ENCODE data around the gene FSD1L.

Gene FSD1L

DNA sequence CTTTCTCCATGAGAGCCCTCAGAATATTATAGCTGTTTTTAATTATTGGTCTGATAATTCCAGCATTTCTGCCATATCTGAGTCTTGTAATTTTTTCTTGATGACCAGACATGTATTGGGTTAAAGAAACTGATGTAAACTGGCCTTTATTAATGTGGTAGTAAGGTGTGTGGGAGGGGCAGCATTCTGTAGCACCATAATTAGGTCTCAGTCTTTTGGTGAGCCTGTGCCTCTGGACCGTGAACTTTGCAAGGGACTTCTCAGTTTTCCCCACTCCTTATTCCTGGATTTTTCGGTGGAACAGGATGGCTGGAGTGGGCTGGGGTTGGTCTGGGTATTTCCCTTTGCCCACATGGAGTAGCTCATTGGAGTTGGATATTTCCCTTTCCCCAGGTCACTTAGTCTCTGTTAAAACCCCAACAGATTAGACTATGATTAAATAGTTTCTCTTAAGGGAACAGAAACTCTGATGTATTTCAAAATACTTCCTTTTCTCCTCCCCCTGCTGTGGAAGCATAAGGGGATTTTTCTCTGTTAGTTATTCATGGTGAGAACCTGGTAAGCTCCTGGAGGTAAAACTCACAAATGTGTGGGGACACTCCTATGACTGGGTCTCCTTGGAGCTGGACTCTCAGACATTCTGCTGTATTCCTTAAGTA is 52.4 kb downstream of the FSD1L start:
- Histone ChIP-seq H4K20me1 (ENCODE audit: insufficient read depth, low read length) (no peaks in the 10 kb centered on the region), H3K9ac (ENCODE audit: low read length) (peak overlapping the region; percentile 46), H2AFZ (ENCODE audit: low read depth, low read length) (no peak overlapping the region), H3K4me1 (ENCODE audit: low read length) (peaks cover 66% of the 10 kb centered on the region), H3K27ac (ENCODE audit: low read length) (peak overlapping the region; percentile 80), H3K9me3 (ENCODE audit: insufficient read depth, low read length) (no peaks in the 10 kb centered on the region), H3K79me2 (ENCODE audit: low read length) (peaks cover 9% of the 10 kb centered on the region), H3K36me3 (replicated peaks; ENCODE audit: low read depth, low read length) (peaks cover 3% of the 10 kb centered on the region), H3K27me3 (ENCODE audit: low read depth, low read length) (no peaks in the 10 kb centered on the region), H3K4me3 (ENCODE audit: low read length) (peak overlapping the region; percentile 55), H3K4me2 (ENCODE audit: low read length) (peak overlapping the region; percentile 64)
- TF ChIP-seq, protein P1, sequence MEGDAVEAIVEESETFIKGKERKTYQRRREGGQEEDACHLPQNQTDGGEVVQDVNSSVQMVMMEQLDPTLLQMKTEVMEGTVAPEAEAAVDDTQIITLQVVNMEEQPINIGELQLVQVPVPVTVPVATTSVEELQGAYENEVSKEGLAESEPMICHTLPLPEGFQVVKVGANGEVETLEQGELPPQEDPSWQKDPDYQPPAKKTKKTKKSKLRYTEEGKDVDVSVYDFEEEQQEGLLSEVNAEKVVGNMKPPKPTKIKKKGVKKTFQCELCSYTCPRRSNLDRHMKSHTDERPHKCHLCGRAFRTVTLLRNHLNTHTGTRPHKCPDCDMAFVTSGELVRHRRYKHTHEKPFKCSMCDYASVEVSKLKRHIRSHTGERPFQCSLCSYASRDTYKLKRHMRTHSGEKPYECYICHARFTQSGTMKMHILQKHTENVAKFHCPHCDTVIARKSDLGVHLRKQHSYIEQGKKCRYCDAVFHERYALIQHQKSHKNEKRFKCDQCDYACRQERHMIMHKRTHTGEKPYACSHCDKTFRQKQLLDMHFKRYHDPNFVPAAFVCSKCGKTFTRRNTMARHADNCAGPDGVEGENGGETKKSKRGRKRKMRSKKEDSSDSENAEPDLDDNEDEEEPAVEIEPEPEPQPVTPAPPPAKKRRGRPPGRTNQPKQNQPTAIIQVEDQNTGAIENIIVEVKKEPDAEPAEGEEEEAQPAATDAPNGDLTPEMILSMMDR (IDR thresholded peaks at IDR 0.05; ENCODE audit: low read depth, low read length) = no peak
- no peak for TF ChIP-seq EZH2phosphoT487 (IDR thresholded peaks at IDR 0.05; ENCODE audit: low read depth)

DNA sequence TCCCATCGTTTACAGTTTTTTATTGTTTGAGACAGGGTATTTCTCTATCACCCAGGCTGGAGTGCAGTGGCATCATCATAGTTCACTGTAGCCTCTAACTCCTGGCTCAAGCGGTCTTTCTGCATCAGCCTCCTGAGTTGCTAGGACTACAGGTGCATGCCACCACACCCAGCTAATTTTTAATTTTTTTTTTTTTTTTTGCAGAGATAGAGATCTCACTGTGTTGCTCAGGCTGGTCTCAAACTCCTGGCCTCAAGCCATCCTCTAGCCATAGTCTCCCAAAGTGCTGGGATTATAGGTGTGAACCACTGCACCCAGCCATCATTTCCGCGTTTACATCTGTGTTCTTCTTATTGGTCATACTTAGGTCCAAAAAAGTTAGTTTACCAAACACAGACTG is 53.6 kb downstream of the FSD1L start:
- TF ChIP-seq, protein P1 (IDR thresholded peaks at IDR 0.05; ENCODE audit: low read depth, low read length) = no peak
- no peak for TF ChIP-seq EZH2phosphoT487 (IDR thresholded peaks at IDR 0.05; ENCODE audit: low read depth)
- Histone ChIP-seq H4K20me1 (ENCODE audit: insufficient read depth, low read length) (no peaks in the 10 kb centered on the region), H2AFZ (ENCODE audit: low read depth, low read length) (no peak overlapping the region), H3K27me3 (ENCODE audit: low read depth, low read length) (no peaks in the 10 kb centered on the region), H3K9ac (ENCODE audit: low read length) (peak overlapping the region; percentile 46; the same call in 1 of the 2 replicates), H3K79me2 (ENCODE audit: low read length) (peaks cover 9% of the 10 kb centered on the region), H3K4me3 (ENCODE audit: low read length) (peak overlapping the region; percentile 55; the same call in 1 of the 2 replicates), H3K36me3 (replicated peaks; ENCODE audit: low read depth, low read length) (peaks cover 3% of the 10 kb centered on the region), H3K9me3 (ENCODE audit: insufficient read depth, low read length) (no peaks in the 10 kb centered on the region), H3K4me2 (ENCODE audit: low read length) (peak overlapping the region; percentile 64), H3K27ac (ENCODE audit: low read length) (peak overlapping the region; percentile 80), H3K4me1 (ENCODE audit: low read length) (peaks cover 66% of the 10 kb centered on the region)

DNA sequence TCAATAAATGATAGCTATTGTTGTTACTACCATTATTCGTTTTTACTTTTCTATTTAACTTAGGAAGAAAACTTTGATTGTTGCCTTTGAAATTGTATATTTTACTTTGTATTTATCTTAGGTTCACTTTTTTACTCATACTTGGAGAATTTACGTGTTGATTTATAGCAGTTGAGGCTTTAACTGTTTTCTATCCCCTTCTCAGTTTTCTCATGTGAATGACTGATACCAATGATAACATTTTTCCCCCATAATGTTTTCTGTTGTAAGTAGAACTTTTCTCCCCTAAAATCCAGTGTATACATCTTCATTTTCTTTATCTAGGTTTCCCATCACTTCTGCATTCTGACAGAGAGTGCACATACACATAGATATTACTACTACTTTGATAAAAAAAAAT is 54.4 kb downstream of the FSD1L start:
- Histone ChIP-seq H3K9ac (ENCODE audit: low read length) (no peak overlapping the region), H3K9me3 (ENCODE audit: insufficient read depth, low read length) (no peaks in the 10 kb centered on the region), H3K4me2 (ENCODE audit: low read length) (peak overlapping the region; percentile 17), H3K79me2 (ENCODE audit: low read length) (peaks cover 9% of the 10 kb centered on the region), H3K4me3 (ENCODE audit: low read length) (no peak overlapping the region), H3K36me3 (replicated peaks; ENCODE audit: low read depth, low read length) (peaks cover 6% of the 10 kb centered on the region), H2AFZ (ENCODE audit: low read depth, low read length) (no peak overlapping the region), H3K27ac (ENCODE audit: low read length) (no peak overlapping the region), H3K4me1 (ENCODE audit: low read length) (peaks cover 67% of the 10 kb centered on the region), H4K20me1 (ENCODE audit: insufficient read depth, low read length) (no peaks in the 10 kb centered on the region), H3K27me3 (ENCODE audit: low read depth, low read length) (no peaks in the 10 kb centered on the region)
- TF ChIP-seq EZH2phosphoT487 (IDR thresholded peaks at IDR 0.05; ENCODE audit: low read depth) = no peak
- TF ChIP-seq, protein P1 (IDR thresholded peaks at IDR 0.05; ENCODE audit: low read depth, low read length) = no peak

GRCh38 chr9:105503881-105504280 is 56.0 kb downstream of the FSD1L start:
- H3K4me2 ChIP-seq (ENCODE audit: low read length) = peak overlapping the region; percentile 47
- H3K79me2 ChIP-seq (ENCODE audit: low read length) = peaks cover 7% of the 10 kb centered on the region
- H3K27ac ChIP-seq (ENCODE audit: low read length) = peak overlapping the region; percentile 46
- peaks cover 6% of the 10 kb centered on the region for H3K36me3 ChIP-seq (replicated peaks; ENCODE audit: low read depth, low read length)
- H3K4me3 ChIP-seq (ENCODE audit: low read length) = peak overlapping the region; percentile 10; the same call in 1 of the 2 replicates
- TF ChIP-seq, protein P1 (IDR thresholded peaks at IDR 0.05; ENCODE audit: low read depth, low read length) = no peak
- TF ChIP-seq EZH2phosphoT487 (IDR thresholded peaks at IDR 0.05; ENCODE audit: low read depth) = no peak
- H2AFZ ChIP-seq (ENCODE audit: low read depth, low read length) = no peak overlapping the region
- H3K9me3 ChIP-seq (ENCODE audit: insufficient read depth, low read length) = no peaks in the 10 kb centered on the region
- H3K4me1 ChIP-seq (ENCODE audit: low read length) = peaks cover 71% of the 10 kb centered on the region
- H4K20me1 ChIP-seq (ENCODE audit: insufficient read depth, low read length) = no peaks in the 10 kb centered on the region
- no peaks in the 10 kb centered on the region for H3K27me3 ChIP-seq (ENCODE audit: low read depth, low read length)
- 0 out of 2 replicates have a peak overlapping the region, but pooled peaks have one; percentile 21 for H3K9ac ChIP-seq (ENCODE audit: low read length)

All from OCI-LY3 (cell line).